NCI-H226 (cell line): ENCODE results near the gene IL1RL2.
A peak's percentile ranks its signal among the peaks of the same experiment; 100 is the strongest.

Source experiments
- DNase-seq: peaks from one replicate; pipeline ENCODE4 v3.0.0-alpha.2; 2015

IL1RL2 gene

DNA sequence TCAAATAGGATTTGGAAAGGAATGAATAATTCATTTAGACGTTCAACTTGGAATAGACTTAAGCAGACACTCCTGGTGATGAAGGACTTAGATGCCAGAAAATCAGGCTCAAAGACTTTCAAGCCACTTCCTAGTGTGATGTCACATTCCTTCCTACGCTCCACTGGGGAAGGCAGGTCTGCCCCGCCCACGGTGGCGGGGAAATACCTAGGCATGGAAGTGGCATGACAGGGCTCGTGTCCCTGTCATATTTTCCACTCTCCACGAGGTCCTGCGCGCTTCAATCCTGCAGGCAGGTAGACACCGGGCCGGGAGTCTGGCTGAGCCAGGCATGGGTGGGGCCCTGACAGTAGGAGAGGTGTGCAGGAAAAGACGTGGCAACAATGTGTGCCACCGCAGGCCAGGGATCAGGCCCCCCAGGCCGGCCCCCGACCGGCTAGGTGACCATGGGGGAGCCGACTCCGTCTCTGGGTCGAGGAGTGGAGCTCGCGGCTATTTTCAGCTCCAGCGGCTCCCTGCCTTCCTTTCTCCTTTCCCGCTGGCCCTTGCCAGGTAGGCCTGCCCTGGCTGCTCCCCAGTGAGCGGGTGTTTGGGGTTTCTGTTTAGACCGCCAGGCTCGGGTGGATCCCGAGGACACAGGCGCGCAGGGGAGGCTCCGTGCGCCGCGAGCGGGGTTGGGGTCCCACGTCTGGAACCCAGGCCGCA is at the start of gene IL1RL2:
Gene IL1RL2, plus strand, starts transcription at position 233 of the 705 bp plus-strand sequence. CDS start 845 bp downstream, outside the sequence.
- no peak for DNase-seq

DNA sequence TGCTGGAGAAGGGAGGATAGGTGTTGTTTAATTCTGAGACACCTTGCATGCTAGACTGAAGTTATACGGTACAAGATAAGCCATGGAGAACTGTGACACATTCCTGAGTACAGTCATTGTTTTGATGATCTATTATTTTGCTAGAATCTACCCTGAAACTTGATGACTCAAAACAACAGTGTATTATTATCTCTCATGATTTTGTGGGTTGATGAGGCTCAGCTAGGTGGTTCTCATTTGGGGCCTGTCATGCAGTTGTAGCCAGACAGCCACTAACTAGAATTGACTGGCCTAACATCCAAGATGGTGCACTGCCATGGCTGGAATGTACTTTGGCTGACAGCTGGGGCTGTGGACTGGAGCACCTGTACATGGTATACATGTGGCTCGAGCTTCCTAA is 49.7 kb upstream of the IL1RL2 start:
- no peak for DNase-seq

DNA sequence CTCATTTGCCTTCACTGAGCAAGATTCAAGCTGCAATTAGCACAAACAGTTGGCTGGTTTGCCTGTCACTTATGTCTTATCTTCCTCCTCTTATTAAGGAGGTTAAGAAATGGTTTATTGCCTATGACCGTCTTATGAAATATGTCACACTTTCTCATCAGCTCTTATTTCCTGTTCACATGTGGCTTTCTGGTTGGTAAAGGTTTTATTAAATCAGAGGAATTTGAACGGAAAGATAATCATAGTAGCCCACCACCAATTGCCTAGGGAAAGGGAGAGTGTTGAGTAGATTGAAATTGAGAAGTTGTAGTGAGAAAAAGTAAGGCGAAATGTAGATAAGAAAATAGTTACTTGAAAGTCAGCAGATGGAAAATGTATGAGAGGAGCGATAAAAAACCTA is 48.5 kb upstream of the IL1RL2 start:
- DNase-seq = peak; percentile 5

DNA sequence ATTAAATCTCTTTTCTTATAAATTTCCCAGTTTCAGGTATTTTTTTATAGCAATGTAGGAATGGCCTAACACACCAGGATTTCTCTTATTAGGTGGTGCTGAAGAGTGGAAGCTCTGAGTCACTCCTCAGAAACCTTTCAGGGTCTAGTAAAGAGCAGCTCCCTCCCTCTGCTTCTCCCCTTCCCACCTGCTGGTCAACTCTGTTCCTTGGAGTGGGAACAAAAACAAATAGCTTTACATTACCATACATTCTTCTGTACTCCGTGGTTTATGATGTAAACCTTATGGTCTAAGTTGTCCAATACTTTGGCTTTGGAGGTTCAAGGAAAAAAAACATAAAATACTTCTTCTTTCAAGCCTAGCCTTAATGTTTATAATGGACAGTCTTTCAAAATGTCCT is 47.0 kb upstream of the IL1RL2 start:
- no peak for DNase-seq

DNA sequence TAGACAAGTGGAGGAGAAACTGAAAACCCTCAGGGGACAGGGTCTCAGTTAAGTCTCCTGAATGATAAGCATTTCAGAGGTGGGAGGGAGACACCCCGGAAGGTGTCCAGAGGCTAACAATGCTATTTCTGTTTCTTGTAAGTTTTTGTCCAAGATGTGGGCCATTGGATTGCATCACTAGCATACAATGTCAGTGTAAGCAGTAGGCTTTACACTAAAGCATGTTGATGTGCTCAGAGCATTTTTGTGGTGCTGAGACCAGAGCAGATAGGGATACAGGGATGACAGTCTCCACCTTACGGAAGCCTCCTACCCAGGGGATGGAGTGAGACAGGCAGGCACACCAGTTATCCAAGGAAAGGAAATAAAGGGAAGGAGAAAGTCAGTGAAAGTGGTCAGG is 46.4 kb upstream of the IL1RL2 start:
- no peak for DNase-seq

DNA sequence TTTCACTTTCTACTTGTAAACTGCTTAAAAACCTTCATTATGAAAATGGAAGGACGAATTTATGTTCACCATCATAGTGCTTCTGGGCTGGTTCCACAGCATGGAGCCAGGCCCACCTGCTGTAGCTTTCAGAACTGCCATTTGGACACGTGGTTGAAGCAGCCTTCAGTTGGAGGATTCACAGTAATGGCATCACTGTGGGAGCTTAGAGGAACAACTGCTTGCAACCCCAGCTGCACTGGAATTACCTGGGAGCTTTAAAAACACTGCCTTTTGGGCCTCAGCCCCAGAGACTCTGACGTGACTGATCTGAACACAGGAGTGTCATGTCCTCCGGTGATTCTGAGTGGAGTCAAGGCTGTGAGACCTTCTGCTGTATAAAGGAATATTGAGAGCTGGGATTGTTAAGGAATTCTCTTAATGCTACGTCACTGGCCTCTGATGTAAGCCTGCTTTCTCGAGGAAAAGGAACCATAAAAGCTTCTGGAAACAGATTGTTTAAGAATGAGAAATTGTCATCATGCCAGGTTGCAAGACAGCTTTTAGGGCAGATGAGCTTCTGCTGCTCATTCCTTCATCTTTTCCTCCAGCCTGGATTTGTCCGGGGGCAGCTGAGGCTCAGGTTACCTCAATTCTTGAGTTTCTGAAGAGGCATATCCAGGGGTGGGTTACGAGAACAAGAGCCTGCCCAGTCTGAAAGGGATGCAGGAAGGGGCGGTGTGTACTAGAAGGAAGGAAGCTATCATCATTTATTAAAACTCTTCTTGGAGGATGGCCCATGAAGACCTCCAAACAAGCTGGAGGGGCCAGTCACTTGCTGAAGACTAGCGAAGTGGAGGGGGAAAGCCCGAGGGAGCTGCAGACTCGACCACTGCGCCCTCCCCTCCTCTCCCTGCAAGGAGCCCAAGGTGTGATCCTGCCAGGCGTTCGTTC is 45.5 kb upstream of the IL1RL2 start:
- DNase-seq = no peak

DNA sequence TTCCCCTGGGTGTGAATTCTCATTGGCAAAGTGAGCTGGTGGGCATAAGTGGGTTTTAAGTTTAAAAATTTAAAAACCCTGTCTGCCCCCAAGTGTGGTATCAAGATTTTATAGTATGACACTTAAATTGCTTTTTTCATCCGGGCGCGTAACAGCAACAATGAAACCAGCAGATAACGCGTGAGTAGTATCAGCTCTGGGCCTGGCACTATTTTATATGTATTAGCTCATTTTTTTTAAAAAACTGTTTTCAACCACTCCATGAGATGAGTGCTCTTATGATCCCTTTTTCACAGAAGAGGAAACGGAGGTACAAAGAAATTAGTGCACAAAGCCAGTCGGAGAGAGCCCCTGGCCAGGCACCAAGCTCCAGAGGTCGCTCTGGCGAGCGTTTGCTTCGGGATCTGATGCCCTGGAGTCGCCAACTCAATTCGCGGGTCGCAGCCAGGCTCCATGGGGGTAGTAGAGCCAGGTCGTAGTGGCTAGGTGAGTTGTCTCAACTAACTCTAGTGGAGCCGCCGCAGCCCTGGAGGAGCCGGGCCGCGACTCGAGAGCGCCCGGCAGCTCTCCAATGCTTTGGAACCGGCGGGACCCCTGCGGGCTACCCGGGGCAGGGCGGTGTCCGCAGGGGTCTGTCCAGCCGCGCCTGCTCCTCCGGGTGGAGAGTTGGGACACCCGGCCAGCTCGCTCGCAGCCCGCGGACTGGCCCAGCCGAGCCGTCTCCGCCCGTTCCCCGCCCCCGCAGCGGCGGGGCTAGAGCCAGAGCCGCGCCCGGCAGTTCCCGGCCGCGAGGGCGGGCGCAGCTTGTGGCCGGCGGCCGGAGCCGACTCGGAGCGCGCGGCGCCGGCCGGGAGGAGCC is 44.6 kb upstream of the IL1RL2 start, which contains the start of gene IL1R1:
Gene IL1R1, plus strand, starts transcription at position 777 of the 859 bp plus-strand sequence. CDS start 14,979 bp downstream, outside the sequence.
- peak; percentile 71 for DNase-seq

DNA sequence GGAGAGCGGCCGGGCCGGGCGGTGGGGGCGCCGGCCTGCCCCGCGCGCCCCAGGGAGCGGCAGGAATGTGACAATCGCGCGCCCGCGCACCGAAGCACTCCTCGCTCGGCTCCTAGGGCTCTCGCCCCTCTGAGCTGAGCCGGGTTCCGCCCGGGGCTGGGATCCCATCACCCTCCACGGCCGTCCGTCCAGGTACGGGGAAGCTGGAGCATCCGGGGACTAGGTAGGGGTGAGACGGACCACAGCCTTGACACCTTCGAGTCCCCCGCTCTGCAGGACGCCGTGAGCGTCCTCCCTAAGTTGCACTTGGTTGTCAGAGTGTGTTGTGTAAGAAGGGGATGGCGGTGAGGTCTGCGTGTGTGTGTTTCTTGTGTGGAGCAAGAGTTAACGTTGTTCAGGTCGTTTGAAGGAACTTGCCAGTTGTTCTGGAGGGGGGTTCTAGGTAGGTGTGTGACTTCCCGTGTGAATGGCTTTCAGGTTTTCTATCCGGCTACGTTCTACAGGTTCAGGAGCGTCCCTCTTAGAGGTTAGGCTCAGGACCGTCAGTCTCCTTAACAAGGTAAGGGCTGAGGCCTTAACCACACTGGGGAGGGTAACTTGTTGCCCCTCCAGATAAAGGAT is 43.9 kb upstream of the IL1RL2 start:
- no peak for DNase-seq

DNA sequence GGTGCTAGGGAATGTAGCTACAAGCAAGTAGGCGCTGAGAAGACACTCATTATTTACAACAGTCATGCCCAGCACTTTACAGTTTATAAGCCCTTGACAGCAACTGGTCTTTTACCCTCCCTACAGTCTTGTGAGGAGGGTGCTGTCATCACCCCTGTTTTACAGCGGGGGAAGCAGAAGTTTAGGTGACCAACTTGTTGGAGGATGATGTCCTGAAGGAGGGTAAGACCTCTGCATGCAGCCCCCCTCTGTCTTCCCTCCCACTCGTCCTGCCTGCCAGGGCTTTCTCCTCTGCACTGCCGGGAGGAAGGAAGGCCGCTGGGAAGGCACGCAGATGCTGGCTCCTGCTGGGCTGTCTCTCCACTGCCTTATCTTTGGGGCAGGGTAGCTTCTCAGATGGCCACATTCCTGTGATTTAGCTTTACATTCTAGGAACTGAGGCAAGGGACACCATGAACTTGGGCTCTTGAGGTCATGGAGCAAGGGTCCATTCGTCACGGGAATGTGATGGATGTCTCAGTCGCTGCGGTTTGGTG is 43.3 kb upstream of the IL1RL2 start:
- DNase-seq = no peak

DNA sequence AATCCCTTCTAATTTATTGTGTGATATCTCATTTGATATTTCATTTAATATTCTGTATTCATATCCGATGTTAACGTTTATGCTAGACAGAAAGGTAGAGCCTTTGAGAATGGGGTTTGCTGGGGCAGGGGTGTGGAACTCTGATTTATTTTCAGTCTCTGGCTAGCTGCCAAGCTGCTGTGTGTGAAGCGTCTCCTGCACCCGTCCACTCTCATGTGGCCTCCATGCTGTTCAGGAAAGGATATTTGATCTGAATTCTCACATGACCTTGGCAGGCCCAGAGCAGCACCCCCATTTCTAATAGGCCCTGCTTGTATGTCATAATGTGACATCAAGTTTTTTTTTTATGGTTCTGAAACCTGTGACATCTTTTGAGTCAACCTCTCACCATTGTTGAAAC is 42.7 kb upstream of the IL1RL2 start:
- no peak for DNase-seq

DNA sequence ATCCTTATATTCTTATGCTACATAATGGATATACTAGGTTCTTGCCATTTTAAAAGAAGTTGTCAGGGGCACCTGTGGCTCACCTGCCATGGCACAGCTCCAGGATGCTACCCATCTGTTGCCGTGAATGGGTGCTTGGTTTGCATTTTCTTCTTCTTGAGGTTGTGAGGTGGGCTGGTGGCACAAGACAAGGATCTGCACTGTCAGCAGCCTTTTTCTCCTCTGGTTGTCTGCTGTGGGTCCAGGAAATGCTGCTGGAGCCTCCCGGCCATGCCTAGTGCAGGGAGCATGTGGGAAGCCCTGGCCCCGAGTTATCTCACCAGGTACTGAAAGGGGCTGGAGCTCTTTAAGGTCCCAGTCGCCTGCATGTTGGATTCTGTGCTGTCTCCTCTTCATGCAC is 41.7 kb upstream of the IL1RL2 start:
- no peak for DNase-seq

DNA sequence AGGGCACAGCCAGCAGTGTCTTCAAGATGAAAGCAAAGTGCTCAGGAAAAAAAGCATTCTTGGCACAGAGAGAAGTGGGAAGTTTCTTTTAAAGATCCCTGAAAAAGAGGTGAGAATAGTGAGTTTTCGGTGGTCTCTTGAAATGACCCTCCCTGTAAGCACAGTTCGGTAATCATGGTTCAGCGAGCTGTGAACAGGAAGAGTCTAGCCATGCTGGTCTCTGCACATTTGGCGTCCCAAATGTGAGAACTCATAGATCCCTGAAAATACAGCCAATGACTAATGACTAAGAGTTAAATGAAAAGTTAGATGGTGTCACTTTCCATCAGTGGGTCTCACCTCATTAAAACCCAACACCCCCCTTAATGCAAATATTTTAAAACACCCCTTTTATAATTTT is 40.9 kb upstream of the IL1RL2 start:
- DNase-seq = no peak

DNA sequence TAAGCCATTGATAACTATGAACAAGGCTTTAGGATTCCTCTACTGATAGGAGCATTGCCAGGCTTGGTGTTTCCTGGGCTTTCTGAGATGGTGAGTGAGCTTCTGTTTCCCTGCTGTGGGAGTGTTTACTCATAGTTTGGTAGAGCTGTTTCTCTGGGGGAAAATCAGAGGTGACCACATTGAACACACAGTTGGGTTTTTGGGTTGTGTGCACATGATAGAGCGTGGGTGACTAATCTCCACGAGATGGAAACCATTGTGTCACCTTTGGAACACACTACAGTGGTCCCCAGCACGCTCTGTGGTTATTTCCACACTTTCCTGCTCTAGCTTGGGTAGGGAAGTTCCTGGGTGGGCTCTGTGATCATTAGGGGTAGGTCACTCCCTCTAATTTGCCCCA is 38.9 kb upstream of the IL1RL2 start:
- peak; percentile 10 for DNase-seq

DNA sequence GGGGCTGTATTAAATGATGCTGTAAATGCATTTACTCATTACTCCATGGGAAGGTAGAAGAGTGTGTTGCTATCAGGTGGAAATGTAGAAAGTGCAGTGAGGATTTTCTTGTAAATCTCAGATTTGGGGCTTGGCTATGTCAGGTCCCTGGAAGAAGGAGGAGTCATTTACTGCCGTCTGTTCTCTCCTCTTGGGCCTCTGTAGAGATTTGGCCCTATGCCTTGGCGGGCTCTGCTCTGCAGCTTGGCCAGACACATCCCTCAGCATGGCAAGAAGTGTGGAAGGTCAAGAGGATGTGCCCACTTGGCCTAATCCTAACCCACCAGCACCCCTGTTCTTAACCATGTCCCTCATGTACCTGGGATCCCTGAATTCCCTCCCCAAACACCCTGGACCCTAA is 37.6 kb upstream of the IL1RL2 start:
- DNase-seq = no peak

DNA sequence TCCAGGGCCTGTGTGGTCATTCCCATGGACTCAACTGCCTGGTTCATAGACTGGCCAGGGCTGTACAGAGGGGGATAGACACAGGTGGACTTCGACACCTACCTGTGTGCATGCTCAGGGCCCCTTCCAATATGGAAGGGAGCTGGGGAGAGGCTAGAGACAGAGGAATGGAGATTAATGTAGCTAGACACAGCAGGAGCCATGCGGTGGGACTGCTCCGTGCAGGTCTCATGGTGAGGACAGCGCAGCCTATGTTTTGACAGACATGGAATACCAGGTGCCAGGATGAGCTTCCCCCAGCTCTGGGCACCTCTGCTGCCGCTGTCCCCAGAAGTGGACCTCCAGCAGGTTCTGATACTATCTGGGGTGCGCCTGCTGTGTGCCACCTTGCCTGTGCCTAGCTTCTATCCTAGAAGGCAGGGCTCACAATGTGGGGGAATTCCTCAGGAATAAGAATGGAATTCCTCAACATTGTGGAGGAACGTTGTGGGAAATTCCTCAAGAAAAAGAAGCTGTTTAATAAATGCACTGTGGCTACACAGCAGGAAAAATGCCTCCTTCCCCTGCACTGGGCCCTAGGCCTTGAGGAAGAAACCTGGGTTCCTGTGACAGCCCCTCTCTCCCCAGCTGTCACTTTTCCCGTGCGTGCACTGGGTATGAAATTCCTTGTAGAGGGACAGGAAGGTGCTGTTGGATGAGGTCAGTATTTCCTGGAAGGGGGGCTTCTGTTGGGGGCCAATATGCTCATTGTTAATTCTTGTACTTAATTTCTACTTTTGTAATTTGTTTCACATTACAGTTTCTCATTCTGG is 37.0 kb upstream of the IL1RL2 start:
- DNase-seq = no peak

DNA sequence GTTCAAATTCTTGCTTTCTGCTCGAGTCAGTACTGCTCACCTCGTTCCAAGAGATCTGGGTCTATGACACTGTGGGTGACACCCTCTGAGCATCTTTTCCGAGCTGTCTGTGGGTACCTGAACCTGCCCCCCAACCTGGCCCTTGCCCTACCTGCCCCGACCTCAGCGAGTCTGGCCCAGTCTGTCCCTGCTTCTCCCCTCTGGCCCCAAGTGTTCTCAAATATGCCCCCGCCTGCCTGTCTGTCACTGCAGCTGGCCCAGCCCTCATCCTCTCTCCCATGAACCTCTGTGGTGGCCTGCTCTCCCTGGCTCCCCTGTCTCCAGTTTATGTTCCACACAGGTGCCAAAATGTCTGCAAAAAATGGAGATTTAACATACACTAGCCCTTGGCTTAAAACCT is 32.5 kb upstream of the IL1RL2 start:
- DNase-seq = no peak

DNA sequence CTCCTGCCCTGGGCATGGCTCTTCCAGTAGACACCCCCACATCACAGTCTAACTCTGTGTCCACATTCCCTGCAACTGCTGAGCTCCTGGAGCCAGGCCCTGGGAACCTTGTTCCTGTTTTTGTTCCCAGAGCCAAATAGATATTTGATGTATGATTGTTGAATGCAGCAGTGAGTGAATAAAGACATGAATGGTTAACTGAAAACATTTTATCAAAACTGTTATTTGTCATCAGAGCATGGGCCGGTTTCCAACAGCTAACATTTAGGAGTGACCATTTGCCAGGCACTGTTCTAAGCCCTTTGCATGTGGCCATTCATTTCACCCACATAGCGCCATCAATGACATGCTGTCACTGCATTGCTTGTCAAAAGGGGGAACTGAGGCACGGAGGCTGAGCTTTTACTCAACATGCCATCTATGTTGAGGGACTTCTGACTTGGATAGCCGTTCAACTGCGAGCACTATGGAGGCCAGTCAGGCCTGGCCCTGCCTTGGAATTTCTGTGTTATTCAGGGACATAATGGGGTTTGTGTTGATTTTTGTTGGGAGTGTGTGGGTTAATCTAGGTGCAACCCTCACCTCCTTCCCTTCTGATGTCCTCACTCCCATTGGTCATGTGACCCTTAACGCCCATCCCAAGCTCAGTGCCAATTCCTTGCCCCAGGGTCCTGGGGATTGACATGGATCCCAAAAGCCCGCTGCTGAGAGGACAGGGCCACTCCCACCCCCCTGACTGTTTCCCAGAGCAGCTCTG is 31.7 kb upstream of the IL1RL2 start:
- no peak for DNase-seq

DNA sequence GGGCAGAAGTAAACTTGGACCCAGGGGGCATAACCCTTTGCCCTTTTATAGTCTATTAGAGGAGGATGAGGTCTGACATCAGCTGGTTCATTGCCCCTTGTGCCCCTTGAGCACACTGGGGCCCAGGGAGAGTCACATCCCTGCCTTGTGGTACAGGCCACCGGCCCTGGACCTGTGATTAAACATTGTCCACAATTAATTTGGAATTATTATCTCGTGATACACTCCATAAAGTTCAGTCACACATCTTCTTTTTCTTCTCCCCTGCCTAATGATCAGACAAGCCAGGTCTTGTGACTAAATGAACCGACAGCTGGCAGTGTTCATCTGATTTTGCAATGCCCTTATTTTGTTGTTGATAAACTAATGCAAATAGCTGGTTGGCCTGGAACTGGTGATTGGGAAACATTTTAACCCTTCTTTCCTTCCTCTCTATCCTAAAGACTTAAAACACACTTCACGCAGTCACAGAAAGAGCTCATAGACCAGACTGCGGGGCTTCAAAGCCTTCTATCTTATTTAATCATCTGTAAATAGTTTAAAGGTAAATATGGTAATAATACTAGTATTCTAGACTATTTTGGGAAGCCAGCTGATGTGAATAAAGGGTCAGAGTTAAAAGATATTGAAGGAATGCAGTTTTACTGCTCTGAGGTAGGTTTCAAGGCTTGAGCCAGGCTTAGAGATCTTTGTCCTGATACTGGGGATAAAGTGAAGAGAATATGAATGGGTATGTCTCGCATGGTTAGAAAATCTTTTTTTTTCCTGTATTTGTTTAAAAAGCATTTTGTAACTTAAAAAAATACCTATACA is 30.9 kb upstream of the IL1RL2 start:
- DNase-seq = no peak

DNA sequence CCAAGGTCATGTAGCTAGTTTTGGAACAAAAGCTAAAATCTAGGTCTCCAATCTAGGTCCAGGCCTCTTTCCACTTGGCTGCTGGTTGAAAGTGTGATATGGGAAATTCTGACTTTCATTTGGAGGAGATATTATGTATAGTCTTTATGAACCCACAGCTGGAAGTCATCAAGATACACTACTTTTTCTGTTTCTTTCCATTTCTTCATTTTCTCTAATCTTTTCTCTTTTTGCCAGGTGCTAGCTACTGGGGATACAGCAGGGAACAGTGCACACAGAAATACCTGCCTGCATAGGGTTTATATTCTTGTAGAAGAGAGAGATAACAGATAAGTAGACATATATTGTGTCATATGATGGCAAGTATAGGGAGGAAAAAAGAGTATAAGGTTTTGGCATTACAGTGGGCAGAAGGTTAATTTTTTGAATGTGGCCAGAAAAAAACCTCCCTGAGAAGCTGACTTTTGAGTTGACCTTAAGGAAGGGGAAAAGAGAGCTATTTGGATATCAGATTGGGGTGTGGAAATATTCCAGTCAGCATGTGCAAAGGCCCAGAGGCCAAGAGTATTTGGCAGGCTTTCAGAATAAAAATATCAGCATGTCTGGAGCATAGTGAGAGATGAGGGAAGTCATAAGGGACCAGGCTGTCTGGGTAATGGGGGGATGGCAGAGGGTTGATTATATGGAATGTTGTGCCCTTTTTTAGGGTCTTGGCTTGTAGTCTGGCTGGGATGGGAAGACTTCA is 28.6 kb upstream of the IL1RL2 start:
- no peak for DNase-seq
